MM.1S (cell line): ENCODE results near the gene TRABD2B.

ENCODE experiments used
- CTCF ChIP-seq: fragments of 300-600 bp; sonication (generic); IDR thresholded peaks from 2 replicates; pipeline ENCODE4 v1.5.1; 2016; ENCODE audit warnings: antibody characterized with exemption, low read length, mixed read lengths
- EZH2 ChIP-seq: fragments of 300-600 bp; sonication (generic); optimal IDR thresholded peaks from 2 replicates; pipeline ENCODE3; 2017; ENCODE audit warnings: low read depth, mild to moderate bottlenecking, antibody characterized with exemption, low read length, mixed read lengths

- TF ChIP-seq CTCF, result no peak
- no peak for TF ChIP-seq EZH2
Measured at GRCh38 chr1:47901001-47901575, 96.1 kb downstream of the TRABD2B start.
